K562 (cell line): ENCODE data around the gene SLC4A3. TPM values are rescaled to one million over a fixed set of nuclear protein-coding genes. Genes with fewer than 3 reads are reported as not detected.

Experiments used
- ARID1B ChIP-seq: fragments of 450-650 bp; IDR thresholded peaks from 2 replicates; pipeline ENCODE4 v1.6.1; 2016; ENCODE audit warnings: antibody characterized with exemption, mild to moderate bottlenecking, inconsistent platforms
- CAMTA2 ChIP-seq: fragments of 250-450 bp; sonication (Bioruptor Pico); conservative IDR thresholded peaks from 2 replicates; pipeline ENCODE4 v1.5.1; 2022
- CBX1 ChIP-seq: sonication (generic); IDR thresholded peaks from 2 replicates; pipeline ENCODE4 v1.6.1; 2016; ENCODE audit warnings: antibody characterized with exemption, low read depth, mild to moderate bottlenecking
- FOXJ2 ChIP-seq: fragments of 200-800 bp; sonication (Bioruptor generic); IDR thresholded peaks from 2 replicates; pipeline ENCODE4 v1.6.1; 2016; ENCODE audit warnings: missing genetic modification characterization, missing compliant biosample characterization
- HNRNPLL ChIP-seq: fragments of 200-400 bp; formaldehyde crosslinking; IDR thresholded peaks from 2 replicates; pipeline ENCODE4 v1.6.1; 2017; ENCODE audit warnings: low read length, low read depth, mild to moderate bottlenecking; ENCODE audit not compliant: poor library complexity, severe bottlenecking
- ID3 ChIP-seq, 2 experiments: fragments of 250-450 bp in 1 of 2; fragments of 450-650 bp in 1 of 2; sonication (Bioruptor Pico) in 1 of 2; IDR thresholded peaks; 2 replicates each; pipeline versions ENCODE4 v1.6.1 to v1.8.0; 2016 to 2021; ENCODE audit warnings: mild to moderate bottlenecking in 2 of 2, moderate library complexity in 2 of 2, missing compliant biosample characterization in 1 of 2, missing genetic modification characterization in 1 of 2
- ILK ChIP-seq: fragments of 450-650 bp; IDR thresholded peaks from 2 replicates; pipeline ENCODE4 v1.6.1; 2016; ENCODE audit warnings: missing genetic modification characterization, low read depth, mild to moderate bottlenecking, missing compliant biosample characterization, moderate library complexity, borderline replicate concordance
- MAFF ChIP-seq: IDR thresholded peaks from 2 replicates; pipeline ENCODE4 v1.6.1; 2012; ENCODE audit warnings: low read length, improper control_type of control experiment
- MBD1 ChIP-seq: fragments of 250-450 bp; sonication (Bioruptor Pico); IDR thresholded peaks from 2 replicates; pipeline ENCODE4 v1.8.0; 2022; ENCODE audit warnings: inconsistent platforms
- MCM2 ChIP-seq: fragments of 450-650 bp; IDR thresholded peaks from 2 replicates; pipeline ENCODE4 v1.6.1; 2017; ENCODE audit warnings: low read depth, mild to moderate bottlenecking
- PHF8 ChIP-seq: fragments of 200-600 bp; sonication (generic); IDR thresholded peaks from 2 replicates; pipeline ENCODE4 v1.6.1; 2012; ENCODE audit warnings: mixed run types, mild to moderate bottlenecking, inconsistent platforms, low read length, moderate library complexity, borderline replicate concordance
- POLR3G ChIP-seq: IDR thresholded peaks from 2 replicates; pipeline ENCODE4 v1.6.1; 2011; ENCODE audit not compliant: insufficient read length, insufficient replicate concordance; ENCODE audit errors: extremely low read depth
- ZBTB49 ChIP-seq: sonication (generic); formaldehyde crosslinking; IDR thresholded peaks from 2 replicates; pipeline ENCODE4 v1.8.0; 2022; ENCODE audit warnings: missing genetic modification reagents, mild to moderate bottlenecking, borderline replicate concordance
- ZC3H4 ChIP-seq: sonication (generic); formaldehyde crosslinking; IDR thresholded peaks from 2 replicates; pipeline ENCODE4 v1.9.0; 2021; ENCODE audit warnings: missing genetic modification reagents, borderline replicate concordance
- ZNF253 ChIP-seq: fragments of 250-450 bp; sonication (Bioruptor Pico); conservative IDR thresholded peaks from 2 replicates; pipeline ENCODE4 v1.6.1; 2021; ENCODE audit warnings: mild to moderate bottlenecking
- ZNF280A ChIP-seq: fragments of 450-650 bp; IDR thresholded peaks from 2 replicates; pipeline ENCODE4 v1.6.1; 2018; ENCODE audit warnings: mild to moderate bottlenecking, low read depth; ENCODE audit not compliant: partially characterized antibody
- ZNF324 ChIP-seq: fragments of 250-450 bp; sonication (Bioruptor Pico); IDR thresholded peaks from 2 replicates; pipeline ENCODE4 v1.4.0; 2020; ENCODE audit warnings: mild to moderate bottlenecking
- ZNF696 ChIP-seq: fragments of 250-450 bp; sonication (Bioruptor Pico); conservative IDR thresholded peaks from 2 replicates; pipeline ENCODE4 v1.4.0; 2020; ENCODE audit warnings: mild to moderate bottlenecking, moderate library complexity
- polyA plus RNA-seq, 8 experiments: library from polyadenylated mRNA; depleted of rRNA in 4 of 8; stranded (reverse) in 5 of 8; unstranded in 3 of 8; fragments of >200 nt; fragmentation: Nextera tagmentation in 2 of 8; fragmentation: Illumina TruSeq in 1 of 8; extraction: Ambion mirVana in 2 of 8; extraction: Trizol in 1 of 8; gene quantifications; 2 replicates each; pipeline versions ENCODE4 v1.2.1 to v1.2.3, GENCODE V29; 2011 to 2014; ENCODE audit warnings: inconsistent platforms in 1 of 8, missing spikeins in 1 of 8
- total RNA-seq, 7 experiments: library from RNA; depleted of rRNA in 6 of 7; stranded (reverse); fragments of >200 nt in 6 of 7; fragmentation: Illumina TruSeq in 2 of 7; extraction: Trizol in 2 of 7; gene quantifications; 2 replicates each; pipeline versions ENCODE4 v1.2.1 to v1.2.3, GENCODE V29; 2011 to 2021; ENCODE audit warnings: low replicate concordance in 1 of 7
- TF ChIP-seq, protein P1 (sequence below): sonication (generic); formaldehyde crosslinking; IDR thresholded peaks from 2 replicates; pipeline ENCODE4 v1.8.1; 2023; ENCODE audit warnings: mild to moderate bottlenecking, missing genetic modification reagents

The SLC4A3 gene
- total and polyA plus RNA-seq, 9 of the 15 experiments (the other 6 are each of a cell fraction or from before 2014, with no cell fraction given): 0.04 to 0.31 (median 0.16) TPM; not detected in 5

DNA sequence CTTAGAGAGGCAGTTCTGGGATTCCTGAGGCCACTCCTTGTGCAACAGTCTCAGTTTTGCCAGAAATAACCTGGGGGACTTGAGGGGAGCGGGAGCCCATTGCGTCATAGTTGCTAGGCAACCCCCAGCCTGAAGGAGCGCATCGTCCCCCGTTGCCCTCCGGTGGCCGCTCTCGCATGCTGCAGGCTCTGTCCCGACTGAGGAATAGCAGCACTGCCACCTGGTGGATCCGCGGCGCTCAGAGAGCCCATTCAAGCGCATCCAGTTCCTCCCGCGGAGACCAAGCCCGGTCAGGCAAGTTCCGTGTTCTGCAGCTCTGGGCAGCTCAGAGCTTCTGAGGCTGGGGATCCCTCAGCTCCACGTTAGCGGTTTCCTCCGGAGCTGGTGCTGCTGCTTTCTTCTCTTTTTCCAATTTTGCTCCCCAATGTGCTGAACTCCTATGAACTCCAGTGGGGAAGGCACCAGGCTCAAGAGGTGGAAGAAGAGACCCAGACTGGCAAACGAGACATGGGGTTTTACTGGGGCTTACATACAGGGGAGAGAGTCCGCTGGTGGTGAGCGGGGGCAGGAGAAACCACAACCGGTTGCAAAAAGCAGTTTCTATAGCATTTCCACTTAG lies 15.1 kb downstream of the SLC4A3 start (continued):
- TF ChIP-seq PHF8: no peak
- TF ChIP-seq ZNF696 (CRISPR knock-in tag): no peak
- no peak for TF ChIP-seq ZNF324 (CRISPR knock-in tag)
- TF ChIP-seq, protein P1, sequence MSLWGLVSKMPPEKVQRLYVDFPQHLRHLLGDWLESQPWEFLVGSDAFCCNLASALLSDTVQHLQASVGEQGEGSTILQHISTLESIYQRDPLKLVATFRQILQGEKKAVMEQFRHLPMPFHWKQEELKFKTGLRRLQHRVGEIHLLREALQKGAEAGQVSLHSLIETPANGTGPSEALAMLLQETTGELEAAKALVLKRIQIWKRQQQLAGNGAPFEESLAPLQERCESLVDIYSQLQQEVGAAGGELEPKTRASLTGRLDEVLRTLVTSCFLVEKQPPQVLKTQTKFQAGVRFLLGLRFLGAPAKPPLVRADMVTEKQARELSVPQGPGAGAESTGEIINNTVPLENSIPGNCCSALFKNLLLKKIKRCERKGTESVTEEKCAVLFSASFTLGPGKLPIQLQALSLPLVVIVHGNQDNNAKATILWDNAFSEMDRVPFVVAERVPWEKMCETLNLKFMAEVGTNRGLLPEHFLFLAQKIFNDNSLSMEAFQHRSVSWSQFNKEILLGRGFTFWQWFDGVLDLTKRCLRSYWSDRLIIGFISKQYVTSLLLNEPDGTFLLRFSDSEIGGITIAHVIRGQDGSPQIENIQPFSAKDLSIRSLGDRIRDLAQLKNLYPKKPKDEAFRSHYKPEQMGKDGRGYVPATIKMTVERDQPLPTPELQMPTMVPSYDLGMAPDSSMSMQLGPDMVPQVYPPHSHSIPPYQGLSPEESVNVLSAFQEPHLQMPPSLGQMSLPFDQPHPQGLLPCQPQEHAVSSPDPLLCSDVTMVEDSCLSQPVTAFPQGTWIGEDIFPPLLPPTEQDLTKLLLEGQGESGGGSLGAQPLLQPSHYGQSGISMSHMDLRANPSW (CRISPR knock-in tag): no peak
- TF ChIP-seq ZC3H4 (CRISPR knock-in tag): no peak
- no peak for TF ChIP-seq ZBTB49
- TF ChIP-seq ID3 (CRISPR knock-in tag; IDR thresholded peaks at IDR 0.05): no peak
- TF ChIP-seq ID3 (tag; IDR thresholded peaks at IDR 0.05): no peak
- no peak for TF ChIP-seq CBX1
- TF ChIP-seq FOXJ2: no peak
- no peak for TF ChIP-seq ARID1B
- no peak for TF ChIP-seq MBD1 (CRISPR knock-in tag)
- TF ChIP-seq MCM2: no peak
- TF ChIP-seq ZNF280A: no peak
- no peak for TF ChIP-seq CAMTA2 (CRISPR knock-in tag)
- TF ChIP-seq MAFF: no peak
- TF ChIP-seq HNRNPLL: no peak
- no peak for TF ChIP-seq POLR3G
- no peak for TF ChIP-seq ILK (tag)
- no peak for TF ChIP-seq ZNF253 (CRISPR knock-in tag)
